ENCODE results near the gene FUT4.

DNA sequence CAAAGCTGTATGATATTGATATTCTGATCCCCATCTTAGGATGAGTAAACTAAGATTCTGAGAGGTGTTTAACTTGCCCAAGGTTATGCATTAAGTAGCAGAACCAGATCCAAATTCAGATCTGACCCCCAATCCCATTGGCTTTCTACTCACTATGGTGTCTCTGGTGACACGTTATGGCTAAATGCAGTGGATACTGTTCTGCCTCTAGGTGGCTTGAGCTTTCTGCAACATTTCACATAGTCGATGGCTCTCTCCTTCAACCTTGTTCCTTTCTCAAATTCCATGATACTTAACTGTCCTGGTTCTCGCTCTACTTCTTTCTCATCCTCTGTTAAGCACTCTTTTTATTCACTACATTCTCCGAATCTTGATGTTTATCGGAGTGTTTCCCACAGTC is 22.0 kb upstream of the FUT4 start:
- TF ChIP-seq POLR2A (IDR thresholded peaks at IDR 0.05; ENCODE audit: low read length) (no peak), SMC3 (IDR thresholded peaks at IDR 0.05) (no peak), CEBPB (IDR thresholded peaks at IDR 0.05) (no peak), EP300 (IDR thresholded peaks at IDR 0.05) (no peak), RCOR1 (IDR thresholded peaks at IDR 0.05; ENCODE audit: low read depth, low read length) (no peak), RFX5 (IDR thresholded peaks at IDR 0.05) (no peak), PHF8 (IDR thresholded peaks at IDR 0.05; ENCODE audit: borderline replicate concordance, low read depth) (no peak), ZSCAN20 (CRISPR knock-in tag; IDR thresholded peaks at IDR 0.05) (no peak), POLR2AphosphoS2 (conservative IDR thresholded peaks at IDR 0.05; ENCODE audit: low read length) (no peak)
- TF ChIP-seq, protein P1, sequence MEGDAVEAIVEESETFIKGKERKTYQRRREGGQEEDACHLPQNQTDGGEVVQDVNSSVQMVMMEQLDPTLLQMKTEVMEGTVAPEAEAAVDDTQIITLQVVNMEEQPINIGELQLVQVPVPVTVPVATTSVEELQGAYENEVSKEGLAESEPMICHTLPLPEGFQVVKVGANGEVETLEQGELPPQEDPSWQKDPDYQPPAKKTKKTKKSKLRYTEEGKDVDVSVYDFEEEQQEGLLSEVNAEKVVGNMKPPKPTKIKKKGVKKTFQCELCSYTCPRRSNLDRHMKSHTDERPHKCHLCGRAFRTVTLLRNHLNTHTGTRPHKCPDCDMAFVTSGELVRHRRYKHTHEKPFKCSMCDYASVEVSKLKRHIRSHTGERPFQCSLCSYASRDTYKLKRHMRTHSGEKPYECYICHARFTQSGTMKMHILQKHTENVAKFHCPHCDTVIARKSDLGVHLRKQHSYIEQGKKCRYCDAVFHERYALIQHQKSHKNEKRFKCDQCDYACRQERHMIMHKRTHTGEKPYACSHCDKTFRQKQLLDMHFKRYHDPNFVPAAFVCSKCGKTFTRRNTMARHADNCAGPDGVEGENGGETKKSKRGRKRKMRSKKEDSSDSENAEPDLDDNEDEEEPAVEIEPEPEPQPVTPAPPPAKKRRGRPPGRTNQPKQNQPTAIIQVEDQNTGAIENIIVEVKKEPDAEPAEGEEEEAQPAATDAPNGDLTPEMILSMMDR (IDR thresholded peaks at IDR 0.05), result no peak
- TF ChIP-seq, protein P2, sequence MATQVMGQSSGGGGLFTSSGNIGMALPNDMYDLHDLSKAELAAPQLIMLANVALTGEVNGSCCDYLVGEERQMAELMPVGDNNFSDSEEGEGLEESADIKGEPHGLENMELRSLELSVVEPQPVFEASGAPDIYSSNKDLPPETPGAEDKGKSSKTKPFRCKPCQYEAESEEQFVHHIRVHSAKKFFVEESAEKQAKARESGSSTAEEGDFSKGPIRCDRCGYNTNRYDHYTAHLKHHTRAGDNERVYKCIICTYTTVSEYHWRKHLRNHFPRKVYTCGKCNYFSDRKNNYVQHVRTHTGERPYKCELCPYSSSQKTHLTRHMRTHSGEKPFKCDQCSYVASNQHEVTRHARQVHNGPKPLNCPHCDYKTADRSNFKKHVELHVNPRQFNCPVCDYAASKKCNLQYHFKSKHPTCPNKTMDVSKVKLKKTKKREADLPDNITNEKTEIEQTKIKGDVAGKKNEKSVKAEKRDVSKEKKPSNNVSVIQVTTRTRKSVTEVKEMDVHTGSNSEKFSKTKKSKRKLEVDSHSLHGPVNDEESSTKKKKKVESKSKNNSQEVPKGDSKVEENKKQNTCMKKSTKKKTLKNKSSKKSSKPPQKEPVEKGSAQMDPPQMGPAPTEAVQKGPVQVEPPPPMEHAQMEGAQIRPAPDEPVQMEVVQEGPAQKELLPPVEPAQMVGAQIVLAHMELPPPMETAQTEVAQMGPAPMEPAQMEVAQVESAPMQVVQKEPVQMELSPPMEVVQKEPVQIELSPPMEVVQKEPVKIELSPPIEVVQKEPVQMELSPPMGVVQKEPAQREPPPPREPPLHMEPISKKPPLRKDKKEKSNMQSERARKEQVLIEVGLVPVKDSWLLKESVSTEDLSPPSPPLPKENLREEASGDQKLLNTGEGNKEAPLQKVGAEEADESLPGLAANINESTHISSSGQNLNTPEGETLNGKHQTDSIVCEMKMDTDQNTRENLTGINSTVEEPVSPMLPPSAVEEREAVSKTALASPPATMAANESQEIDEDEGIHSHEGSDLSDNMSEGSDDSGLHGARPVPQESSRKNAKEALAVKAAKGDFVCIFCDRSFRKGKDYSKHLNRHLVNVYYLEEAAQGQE (IDR thresholded peaks at IDR 0.05), result no peak
